ENCODE measurements around the gene CTSS. TPM values are rescaled to one million over a fixed set of nuclear protein-coding genes. Genes with fewer than 3 reads are reported as not detected.
A peak's percentile ranks its signal among the peaks of the same experiment; 100 is the strongest.
"Not testable (repeated sequence)": the region's sequence is repeated elsewhere in the genome, so short reads cannot be mapped to it uniquely, and the experiment has no call there.

Gene CTSS
- total and polyA plus RNA-seq, 2 experiments from 2014 or later, result not detected

DNA sequence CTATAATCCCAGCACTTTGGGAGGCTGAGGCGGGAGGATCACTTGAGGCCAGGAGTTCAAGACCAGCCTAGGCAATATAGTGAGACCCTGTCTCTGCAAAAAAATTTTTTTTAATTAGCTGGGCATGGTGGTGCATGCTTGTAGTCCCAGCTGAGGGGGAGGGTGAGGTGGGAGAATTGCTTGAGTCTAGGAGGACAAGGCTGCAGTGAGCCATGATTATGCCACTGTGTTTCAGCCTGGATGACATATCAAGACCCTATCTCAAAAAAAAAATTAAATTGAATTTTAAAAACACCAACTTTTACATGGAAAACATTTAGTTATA lies 361 bp upstream of the CTSS start:
- not testable (repeated sequence) for H3K27ac ChIP-seq (ENCODE audit: low read depth); H3K79me2 ChIP-seq (replicated peaks; ENCODE audit: insufficient read depth); H3K9me3 Mint-ChIP-seq; H3K4me3 ChIP-seq; H3K36me3 Mint-ChIP-seq (ENCODE audit: low read depth); H3K9me2 ChIP-seq (ENCODE audit: insufficient read depth); DNase-seq (ENCODE audit: low spot score); H3K27me3 Mint-ChIP-seq (ENCODE audit: insufficient read depth, low read depth, poor library complexity); H3K27me3 ChIP-seq (ENCODE audit: insufficient read depth); H3K4me3 Mint-ChIP-seq; H3K36me3 ChIP-seq (ENCODE audit: insufficient read depth); H3F3A ChIP-seq (replicated peaks; ENCODE audit: low read depth); H3K4me1 Mint-ChIP-seq; H4K20me1 ChIP-seq (replicated peaks; ENCODE audit: insufficient read depth); H3K4me1 ChIP-seq (ENCODE audit: insufficient read depth); H3K27ac Mint-ChIP-seq; ATAC-seq; H3K4me2 ChIP-seq
- peak overlapping the region; percentile 40 for H2AFZ ChIP-seq

DNA sequence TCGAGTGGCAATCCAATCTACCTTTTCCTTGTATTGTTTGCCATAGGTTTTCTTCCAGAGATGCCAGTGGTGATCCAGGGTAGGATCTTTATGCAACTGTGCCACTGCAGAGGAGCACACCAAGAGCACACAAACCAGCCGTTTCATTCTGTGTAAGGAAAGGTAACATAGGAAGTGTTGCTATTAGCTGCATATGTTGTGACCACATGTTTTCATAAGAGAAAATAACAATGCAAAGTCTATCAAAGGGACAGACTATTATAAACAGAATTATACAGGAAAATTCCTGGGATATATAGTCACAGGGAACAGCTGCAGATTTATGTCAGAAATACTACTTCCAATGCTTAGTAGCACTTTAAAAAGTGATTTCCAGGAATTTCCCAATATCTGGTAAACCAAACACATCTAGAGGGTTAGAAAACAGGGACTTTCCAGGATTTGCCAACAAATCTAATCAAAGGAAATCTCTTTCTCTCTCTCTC lies 919 bp downstream of the CTSS start:
- Mint-ChIP-seq H3K9me3 (peaks cover 6% of the 10 kb centered on the region), H3K36me3 (ENCODE audit: low read depth) (peaks cover 5% of the 10 kb centered on the region; the same call in 1 of the 3 replicates), H3K27ac (no peak overlapping the region), H3K4me1 (peaks cover 2% of the 10 kb centered on the region; the same call in 1 of the 3 replicates), H3K27me3 (ENCODE audit: insufficient read depth, low read depth, poor library complexity) (no peaks in the 10 kb centered on the region), H3K4me3 (no peak overlapping the region)
- TF ChIP-seq ZNF114 (CRISPR knock-in tag; IDR thresholded peaks at IDR 0.05), result no peak
- no peak for TF ChIP-seq ZNF331 (CRISPR knock-in tag; IDR thresholded peaks at IDR 0.05; ENCODE audit: low read depth)
- no peak for TF ChIP-seq STAT1 (IDR thresholded peaks at IDR 0.05; ENCODE audit: unreplicated experiment)
- Histone ChIP-seq H4K20me1 (replicated peaks; ENCODE audit: insufficient read depth) (no peaks in the 10 kb centered on the region), H2AFZ (peak overlapping the region; percentile 3; the same call in 1 of the 2 replicates), H3K36me3 (ENCODE audit: insufficient read depth) (no peaks in the 10 kb centered on the region), H3K9me2 (ENCODE audit: insufficient read depth) (no peaks in the 10 kb centered on the region; the same call in 1 of the 2 replicates), H3F3A (replicated peaks; ENCODE audit: low read depth) (no peaks in the 10 kb centered on the region), H3K4me2 (no peak overlapping the region), H3K27me3 (ENCODE audit: insufficient read depth) (no peaks in the 10 kb centered on the region), H3K79me2 (replicated peaks; ENCODE audit: insufficient read depth) (no peaks in the 10 kb centered on the region), H3K27ac (ENCODE audit: low read depth) (no peak overlapping the region), H3K4me1 (ENCODE audit: insufficient read depth) (no peaks in the 10 kb centered on the region), H3K4me3 (no peak overlapping the region)
- no peak for ATAC-seq
- DNase-seq (ENCODE audit: low spot score), result no peak

DNA sequence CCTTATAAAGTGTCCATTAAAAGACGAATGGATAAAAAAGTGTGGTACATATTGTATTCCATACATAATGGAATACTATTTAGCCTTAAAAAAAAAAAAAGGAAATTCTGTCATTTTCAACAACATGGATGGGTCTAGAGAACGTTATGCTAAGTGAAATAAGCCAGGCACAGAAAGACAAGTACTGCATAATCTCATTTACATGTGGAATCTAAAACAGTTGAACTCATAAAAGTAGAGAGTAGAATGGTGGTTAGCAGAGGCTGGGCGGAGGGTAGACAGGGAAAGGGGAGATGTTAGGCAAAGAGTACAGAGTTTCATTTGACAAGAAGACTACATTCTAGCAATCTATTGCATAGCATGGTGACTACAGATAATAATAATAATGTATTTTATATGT lies 2.6 kb downstream of the CTSS start:
- Histone ChIP-seq H4K20me1 (replicated peaks; ENCODE audit: insufficient read depth) (no peaks in the 10 kb centered on the region), H3K4me2 (no peak overlapping the region), H3K79me2 (replicated peaks; ENCODE audit: insufficient read depth) (no peaks in the 10 kb centered on the region), H3K9me2 (ENCODE audit: insufficient read depth) (no peaks in the 10 kb centered on the region; the same call in 1 of the 2 replicates), H2AFZ (no peak overlapping the region), H3K4me3 (no peak overlapping the region), H3K36me3 (ENCODE audit: insufficient read depth) (no peaks in the 10 kb centered on the region), H3F3A (replicated peaks; ENCODE audit: low read depth) (no peaks in the 10 kb centered on the region), H3K27me3 (ENCODE audit: insufficient read depth) (no peaks in the 10 kb centered on the region), H3K27ac (ENCODE audit: low read depth) (no peak overlapping the region), H3K4me1 (ENCODE audit: insufficient read depth) (no peaks in the 10 kb centered on the region)
- TF ChIP-seq ZNF331 (CRISPR knock-in tag; IDR thresholded peaks at IDR 0.05; ENCODE audit: low read depth), result no peak
- no peak for TF ChIP-seq CREB1 (CRISPR knock-in tag; IDR thresholded peaks at IDR 0.05; ENCODE audit: low read depth)
- Mint-ChIP-seq H3K36me3 (ENCODE audit: low read depth) (peaks cover 5% of the 10 kb centered on the region; the same call in 1 of the 3 replicates), H3K4me1 (peaks cover 2% of the 10 kb centered on the region; the same call in 1 of the 3 replicates), H3K4me3 (no peak overlapping the region), H3K27ac (no peak overlapping the region), H3K9me3 (peaks cover 6% of the 10 kb centered on the region), H3K27me3 (ENCODE audit: insufficient read depth, low read depth, poor library complexity) (no peaks in the 10 kb centered on the region)
- DNase-seq (ENCODE audit: low spot score), result no peak
- ATAC-seq, result no peak

DNA sequence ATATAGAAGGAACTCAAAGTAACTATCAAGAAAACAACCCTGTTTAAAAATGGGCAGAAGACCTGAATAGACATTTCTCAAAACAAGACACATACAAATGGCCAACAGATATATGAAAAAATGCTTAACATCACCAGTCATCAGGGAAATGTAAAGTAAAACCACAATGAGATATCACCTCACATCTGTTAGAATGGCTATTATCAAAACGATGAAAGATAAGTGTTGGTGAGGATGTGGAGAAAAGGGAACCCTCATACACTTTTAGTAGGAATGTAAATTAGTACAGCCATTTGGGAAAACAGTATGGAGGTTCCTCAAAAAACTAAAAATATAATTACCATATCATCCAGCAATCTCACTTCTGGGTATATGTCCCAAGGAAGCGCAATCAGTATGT lies 3.0 kb downstream of the CTSS start:
- Histone ChIP-seq H3F3A (replicated peaks; ENCODE audit: low read depth) (no peaks in the 10 kb centered on the region), H3K4me2 (no peak overlapping the region), H3K4me1 (ENCODE audit: insufficient read depth) (no peaks in the 10 kb centered on the region), H3K9me2 (ENCODE audit: insufficient read depth) (no peaks in the 10 kb centered on the region; the same call in 1 of the 2 replicates), H4K20me1 (replicated peaks; ENCODE audit: insufficient read depth) (no peaks in the 10 kb centered on the region), H3K27ac (ENCODE audit: low read depth) (no peak overlapping the region), H2AFZ (no peak overlapping the region), H3K36me3 (ENCODE audit: insufficient read depth) (no peaks in the 10 kb centered on the region), H3K27me3 (ENCODE audit: insufficient read depth) (no peaks in the 10 kb centered on the region), H3K79me2 (replicated peaks; ENCODE audit: insufficient read depth) (no peaks in the 10 kb centered on the region), H3K4me3 (no peak overlapping the region)
- ATAC-seq (no peak), DNase-seq (ENCODE audit: low spot score) (no peak)
- H3K4me3 Mint-ChIP-seq, result no peak overlapping the region
- no peaks in the 10 kb centered on the region for H3K27me3 Mint-ChIP-seq (ENCODE audit: insufficient read depth, low read depth, poor library complexity)
- H3K36me3 Mint-ChIP-seq (ENCODE audit: low read depth), result peaks cover 5% of the 10 kb centered on the region; the same call in 1 of the 3 replicates
- peaks cover 2% of the 10 kb centered on the region; the same call in 1 of the 3 replicates for H3K4me1 Mint-ChIP-seq
- H3K27ac Mint-ChIP-seq, result no peak overlapping the region
- peaks cover 6% of the 10 kb centered on the region for H3K9me3 Mint-ChIP-seq
- TF ChIP-seq ZNF114 (CRISPR knock-in tag; IDR thresholded peaks at IDR 0.05) (no peak), ZNF331 (CRISPR knock-in tag; IDR thresholded peaks at IDR 0.05; ENCODE audit: low read depth) (no peak), STAT1 (IDR thresholded peaks at IDR 0.05; ENCODE audit: unreplicated experiment) (no peak), EZH2phosphoT487 (IDR thresholded peaks at IDR 0.05; ENCODE audit: unreplicated experiment) (no peak), JUNB (IDR thresholded peaks at IDR 0.05; ENCODE audit: unreplicated experiment) (no peak), POLR2AphosphoS5 (IDR thresholded peaks at IDR 0.05; ENCODE audit: low read depth) (no peak), CREB1 (CRISPR knock-in tag; IDR thresholded peaks at IDR 0.05; ENCODE audit: low read depth) (no peak)
- TF ChIP-seq, protein P1, sequence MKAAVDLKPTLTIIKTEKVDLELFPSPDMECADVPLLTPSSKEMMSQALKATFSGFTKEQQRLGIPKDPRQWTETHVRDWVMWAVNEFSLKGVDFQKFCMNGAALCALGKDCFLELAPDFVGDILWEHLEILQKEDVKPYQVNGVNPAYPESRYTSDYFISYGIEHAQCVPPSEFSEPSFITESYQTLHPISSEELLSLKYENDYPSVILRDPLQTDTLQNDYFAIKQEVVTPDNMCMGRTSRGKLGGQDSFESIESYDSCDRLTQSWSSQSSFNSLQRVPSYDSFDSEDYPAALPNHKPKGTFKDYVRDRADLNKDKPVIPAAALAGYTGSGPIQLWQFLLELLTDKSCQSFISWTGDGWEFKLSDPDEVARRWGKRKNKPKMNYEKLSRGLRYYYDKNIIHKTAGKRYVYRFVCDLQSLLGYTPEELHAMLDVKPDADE (IDR thresholded peaks at IDR 0.05), result no peak

All from GM23338 (cell line).